NB4 (cell line): ENCODE measurements around the gene TSPO.

Experiments
- DNase-seq: peaks from one replicate; pipeline ENCODE4 v3.0.0; 2010; ENCODE audit warnings: low read depth
- H3K4me3 ChIP-seq: one replicate; pipeline ENCODE4 v1.5.1; 2011; ENCODE audit warnings: mild to moderate bottlenecking, low read depth, low read length, moderate library complexity
- CTCF ChIP-seq: IDR thresholded peaks from one replicate; pipeline ENCODE4 v1.5.1; 2012; ENCODE audit warnings: low read depth, low read length
- MAX ChIP-seq: IDR thresholded peaks from 2 replicates; pipeline ENCODE4 v1.6.1; 2011; ENCODE audit warnings: low read depth, low read length
- MYC ChIP-seq: IDR thresholded peaks from 2 replicates; pipeline ENCODE4 v1.6.1; 2011; ENCODE audit warnings: low read depth, low read length
- POLR2A ChIP-seq: IDR thresholded peaks from 2 replicates; pipeline ENCODE4 v1.6.1; 2011; ENCODE audit warnings: mild to moderate bottlenecking; ENCODE audit not compliant: insufficient read length; ENCODE audit errors: extremely low read depth

TSPO gene

GRCh38 chr22:43206509-43207161, 55.3 kb downstream of the TSPO start:
- no peak overlapping the region for H3K4me3 ChIP-seq
- DNase-seq: no peak
- TF ChIP-seq MYC (no peak), MAX (no peak), CTCF (no peak), POLR2A (no peak)

DNA sequence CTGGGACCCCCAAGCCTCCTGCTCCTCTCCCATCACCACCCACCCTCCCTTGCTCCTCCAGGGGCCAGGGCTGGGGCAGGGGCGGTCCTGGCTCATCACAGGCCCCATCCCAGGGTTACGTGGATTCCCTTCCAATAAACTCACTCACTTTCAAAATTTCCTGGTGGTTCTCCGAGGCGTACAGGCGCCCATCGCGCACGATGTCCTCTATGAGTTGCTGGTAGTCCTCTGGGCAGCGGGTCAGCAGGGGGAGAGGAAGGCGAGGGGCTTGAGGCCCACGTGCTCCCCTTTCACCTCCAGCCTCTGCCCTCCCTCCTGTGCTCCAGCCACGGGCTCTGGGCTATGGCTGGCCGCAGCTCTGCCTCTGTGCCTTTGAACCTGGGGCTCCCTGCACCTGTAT, 56.0 kb downstream of the TSPO start:
- no peak for DNase-seq
- H3K4me3 ChIP-seq: no peak overlapping the region
- TF ChIP-seq MYC (no peak), MAX (no peak), CTCF (no peak), POLR2A (no peak)

DNA sequence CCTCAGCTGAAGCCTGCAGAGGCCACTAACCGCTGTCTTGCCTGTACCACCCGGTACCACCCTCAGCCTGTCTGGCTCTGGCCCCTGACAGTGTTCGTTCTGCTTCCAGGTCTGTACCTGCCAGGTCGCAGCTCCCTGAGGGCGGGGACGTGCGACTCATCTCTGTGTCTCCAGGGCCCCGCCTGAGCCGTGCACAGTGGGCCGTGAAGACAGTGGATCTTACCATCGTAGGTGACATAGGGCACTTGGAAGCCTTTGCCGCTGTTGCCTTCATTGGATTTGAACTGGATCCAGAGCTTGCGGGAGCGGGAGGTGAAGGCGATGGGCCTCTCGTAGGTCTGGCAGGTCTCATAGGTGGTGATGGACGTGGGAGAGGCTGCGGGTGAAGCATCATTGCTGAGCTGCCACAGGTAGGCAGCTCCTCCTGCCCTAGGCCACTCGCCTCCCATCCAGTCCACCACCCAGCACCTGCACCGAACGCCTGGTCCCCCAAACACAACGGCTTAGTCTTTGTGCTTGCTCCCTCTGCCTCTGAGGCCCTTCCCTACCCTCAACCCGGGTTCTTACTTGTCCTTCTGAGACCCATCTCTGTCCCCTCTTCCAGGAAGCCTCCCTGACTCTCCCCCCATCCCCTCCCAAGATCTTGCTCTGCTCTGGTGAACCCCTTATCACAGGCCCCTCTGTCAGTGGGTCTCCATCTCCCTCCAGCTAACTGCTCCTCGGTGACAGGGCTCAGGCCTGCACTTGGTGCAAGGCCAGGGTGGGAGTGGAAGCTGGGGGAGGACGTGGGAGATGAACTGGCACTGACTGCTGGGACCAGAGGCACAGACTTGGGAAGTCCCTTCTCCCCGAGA, 56.7 kb downstream of the TSPO start:
- no peak overlapping the region for H3K4me3 ChIP-seq
- TF ChIP-seq MYC (no peak), MAX (no peak), CTCF (no peak), POLR2A (no peak)
- no peak for DNase-seq

DNA sequence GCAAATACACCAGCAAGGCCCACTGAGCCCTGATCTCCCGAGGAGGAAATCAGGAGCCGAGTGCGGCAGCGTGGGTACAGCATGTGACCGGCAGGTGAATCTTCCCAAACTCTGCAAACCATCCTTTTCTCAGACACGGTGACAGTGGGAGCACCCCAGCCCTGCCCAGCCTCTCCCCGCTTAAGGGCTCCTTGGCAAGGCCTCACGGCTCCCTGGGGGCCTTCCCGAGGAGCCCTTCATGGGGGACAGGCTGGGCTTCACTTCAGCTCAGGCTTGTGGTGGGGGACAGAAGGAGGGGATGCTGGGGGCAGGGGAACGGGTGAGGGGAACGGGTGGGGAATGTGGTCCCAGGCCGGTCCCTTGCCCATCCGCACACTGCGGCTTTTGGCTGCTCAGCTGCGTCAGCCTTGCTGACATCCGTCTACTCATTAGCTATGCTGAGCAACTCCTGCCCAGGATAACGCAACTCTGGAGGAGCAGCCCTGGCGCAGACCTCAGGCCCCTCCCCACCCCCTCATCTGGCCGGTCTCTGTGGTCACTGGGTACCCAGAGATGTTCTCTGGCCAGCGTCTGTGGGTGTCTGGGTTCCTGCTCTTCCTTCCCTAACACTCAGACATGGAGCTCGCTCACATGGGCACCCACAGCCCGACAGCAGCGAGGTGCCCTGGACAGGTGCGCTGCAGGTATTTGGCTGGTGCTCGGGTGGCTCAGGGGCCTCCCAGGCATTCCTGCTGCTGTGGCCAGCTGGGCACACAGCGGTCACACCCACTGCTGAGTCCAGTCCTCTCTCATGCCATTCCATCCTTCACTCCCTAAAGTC, 57.6 kb downstream of the TSPO start:
- TF ChIP-seq POLR2A: no peak
- no peak for TF ChIP-seq MYC
- no peak for TF ChIP-seq MAX
- no peak for TF ChIP-seq CTCF
- no peak for DNase-seq
- no peak overlapping the region for H3K4me3 ChIP-seq

- no peak for DNase-seq
- H3K4me3 ChIP-seq: no peak overlapping the region
- TF ChIP-seq MYC (no peak), CTCF (no peak), MAX (no peak), POLR2A (no peak)
These were observed 58.1 kb downstream of the TSPO start for GRCh38 chr22:43209523-43209890.
